Endothelial cell (in vitro differentiated cells): ENCODE results near the gene VPS8. TPM values are rescaled to one million over a fixed set of nuclear protein-coding genes. Genes with fewer than 3 reads are reported as not detected.

ENCODE experiments used
- DNase-seq: peaks from one replicate; pipeline ENCODE4 v3.0.0; 2021; ENCODE audit warnings: low spot score
- H3K27ac Mint-ChIP-seq: one replicate; pipeline ENCODE4 v1.8.0; 2021; ENCODE audit warnings: mixed read lengths, inconsistent platforms; ENCODE audit not compliant: unreplicated experiment
- H3K27me3 Mint-ChIP-seq: one replicate; pipeline ENCODE4 v1.8.0; 2021; ENCODE audit warnings: mild to moderate bottlenecking, moderate library complexity, mixed read lengths, inconsistent platforms; ENCODE audit not compliant: unreplicated experiment
- H3K36me3 Mint-ChIP-seq: one replicate; pipeline ENCODE4 v1.8.0; 2021; ENCODE audit warnings: mild to moderate bottlenecking, low read depth, mixed read lengths, inconsistent platforms; ENCODE audit not compliant: unreplicated experiment
- H3K4me1 Mint-ChIP-seq: one replicate; pipeline ENCODE4 v1.8.0; 2021; ENCODE audit warnings: mild to moderate bottlenecking, mixed read lengths, inconsistent platforms; ENCODE audit not compliant: unreplicated experiment
- H3K4me3 Mint-ChIP-seq: one replicate; pipeline ENCODE4 v1.8.0; 2021; ENCODE audit warnings: mild to moderate bottlenecking, mixed read lengths, inconsistent platforms; ENCODE audit not compliant: unreplicated experiment
- H3K9me3 Mint-ChIP-seq: one replicate; pipeline ENCODE4 v1.8.0; 2021; ENCODE audit warnings: mixed read lengths, inconsistent platforms; ENCODE audit not compliant: unreplicated experiment
- total RNA-seq: library from RNA; stranded (reverse); fragmentation: NEBNext Ultra II Directional; extraction: Animal tissue kit (Norgen Biotek cat#: 25700); gene quantifications from one replicate; pipeline ENCODE4 v1.2.1, GENCODE V29; 2021; ENCODE audit not compliant: unreplicated experiment
- TF ChIP-seq, protein P1 (sequence below): fragments of 200-600 bp; sonication (generic); IDR thresholded peaks from one replicate; pipeline ENCODE4 v1.5.0; 2021; ENCODE audit warnings: antibody characterized with exemption; ENCODE audit not compliant: unreplicated experiment

The VPS8 gene
- total RNA-seq, 1 donor from 2014 or later = 59.8 TPM

GRCh38 chr3:184908859-184909258 is 96.9 kb downstream of the VPS8 start:
- TF ChIP-seq, protein P1, sequence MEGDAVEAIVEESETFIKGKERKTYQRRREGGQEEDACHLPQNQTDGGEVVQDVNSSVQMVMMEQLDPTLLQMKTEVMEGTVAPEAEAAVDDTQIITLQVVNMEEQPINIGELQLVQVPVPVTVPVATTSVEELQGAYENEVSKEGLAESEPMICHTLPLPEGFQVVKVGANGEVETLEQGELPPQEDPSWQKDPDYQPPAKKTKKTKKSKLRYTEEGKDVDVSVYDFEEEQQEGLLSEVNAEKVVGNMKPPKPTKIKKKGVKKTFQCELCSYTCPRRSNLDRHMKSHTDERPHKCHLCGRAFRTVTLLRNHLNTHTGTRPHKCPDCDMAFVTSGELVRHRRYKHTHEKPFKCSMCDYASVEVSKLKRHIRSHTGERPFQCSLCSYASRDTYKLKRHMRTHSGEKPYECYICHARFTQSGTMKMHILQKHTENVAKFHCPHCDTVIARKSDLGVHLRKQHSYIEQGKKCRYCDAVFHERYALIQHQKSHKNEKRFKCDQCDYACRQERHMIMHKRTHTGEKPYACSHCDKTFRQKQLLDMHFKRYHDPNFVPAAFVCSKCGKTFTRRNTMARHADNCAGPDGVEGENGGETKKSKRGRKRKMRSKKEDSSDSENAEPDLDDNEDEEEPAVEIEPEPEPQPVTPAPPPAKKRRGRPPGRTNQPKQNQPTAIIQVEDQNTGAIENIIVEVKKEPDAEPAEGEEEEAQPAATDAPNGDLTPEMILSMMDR = no peak
- Mint-ChIP-seq H3K36me3 (peaks cover 19% of the 10 kb centered on the region), H3K4me1 (no peaks in the 10 kb centered on the region), H3K27me3 (peaks cover 3% of the 10 kb centered on the region), H3K27ac (no peak overlapping the region), H3K4me3 (no peak overlapping the region), H3K9me3 (no peaks in the 10 kb centered on the region)
- no peak for DNase-seq

DNA sequence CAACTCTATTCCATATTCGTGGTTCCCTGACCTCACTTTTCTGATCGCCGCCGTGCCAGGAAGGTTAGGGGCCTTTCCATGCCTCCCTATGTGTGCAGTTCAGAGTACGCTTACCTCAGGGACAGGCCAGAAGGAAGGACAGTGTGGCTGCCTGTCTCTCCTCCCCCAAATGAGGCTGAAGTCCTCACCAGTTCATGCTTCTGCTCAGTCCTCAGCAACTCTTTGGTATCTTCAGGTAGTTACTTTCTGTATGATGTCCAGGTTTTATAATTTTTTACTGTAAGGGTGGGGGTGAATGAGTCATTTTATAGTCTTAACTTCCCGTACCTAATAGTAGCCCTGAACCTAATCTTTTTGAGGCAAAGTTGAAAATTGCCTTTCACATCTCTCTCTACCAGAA is 98.7 kb downstream of the VPS8 start:
- no peak for DNase-seq
- Mint-ChIP-seq H3K27me3 (peaks cover 3% of the 10 kb centered on the region), H3K4me1 (no peaks in the 10 kb centered on the region), H3K9me3 (no peaks in the 10 kb centered on the region), H3K36me3 (peaks cover 4% of the 10 kb centered on the region), H3K27ac (no peak overlapping the region), H3K4me3 (no peak overlapping the region)
- TF ChIP-seq, protein P1 = no peak

- no peaks in the 10 kb centered on the region for H3K9me3 Mint-ChIP-seq
- TF ChIP-seq, protein P1 = no peak
- DNase-seq = no peak
- H3K4me3 Mint-ChIP-seq = no peak overlapping the region
- H3K36me3 Mint-ChIP-seq = peaks cover 4% of the 10 kb centered on the region
- H3K27me3 Mint-ChIP-seq = peaks cover 3% of the 10 kb centered on the region
- no peak overlapping the region for H3K27ac Mint-ChIP-seq
- no peaks in the 10 kb centered on the region for H3K4me1 Mint-ChIP-seq
These were observed 99.6 kb downstream of the VPS8 start for GRCh38 chr3:184911570-184911969.

DNA sequence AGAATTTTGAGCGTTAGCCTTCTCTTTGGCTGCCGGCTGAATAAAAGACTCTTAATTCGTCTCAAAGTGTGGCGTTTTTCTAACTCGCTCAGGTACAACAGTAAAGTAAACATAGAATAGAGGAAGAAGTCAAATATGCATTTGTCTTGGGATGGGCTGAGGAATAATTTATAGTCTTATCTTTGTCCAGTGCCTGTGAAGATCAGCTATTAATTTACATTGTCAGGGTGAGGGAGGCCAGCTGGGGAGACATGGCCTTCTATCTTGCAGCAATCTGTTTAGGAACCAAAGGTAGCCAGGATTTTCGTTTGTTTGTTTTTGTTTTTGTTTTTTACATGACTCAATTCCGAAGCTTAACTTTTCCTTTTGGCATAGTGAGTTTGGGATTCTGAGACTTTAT is 100.2 kb downstream of the VPS8 start:
- no peak for DNase-seq
- peaks cover 9% of the 10 kb centered on the region for H3K36me3 Mint-ChIP-seq
- no peak overlapping the region for H3K27ac Mint-ChIP-seq
- no peaks in the 10 kb centered on the region for H3K4me1 Mint-ChIP-seq
- peaks cover 3% of the 10 kb centered on the region for H3K27me3 Mint-ChIP-seq
- H3K4me3 Mint-ChIP-seq = no peak overlapping the region
- no peaks in the 10 kb centered on the region for H3K9me3 Mint-ChIP-seq
- TF ChIP-seq, protein P1 = no peak

- TF ChIP-seq, protein P1 = no peak
- H3K4me1 Mint-ChIP-seq = no peaks in the 10 kb centered on the region
- H3K27ac Mint-ChIP-seq = no peak overlapping the region
- H3K27me3 Mint-ChIP-seq = peaks cover 3% of the 10 kb centered on the region
- no peak for DNase-seq
- no peaks in the 10 kb centered on the region for H3K9me3 Mint-ChIP-seq
- no peak overlapping the region for H3K4me3 Mint-ChIP-seq
- peaks cover 9% of the 10 kb centered on the region for H3K36me3 Mint-ChIP-seq
These were observed 102.7 kb downstream of the VPS8 start for GRCh38 chr3:184914628-184915027.
